DMS153 treated with DMSO at 0.1 percent for 48 hours (cell line): Measurements from ENCODE around the gene DLGAP3.

ENCODE experiments used
- DNase-seq: peaks from one replicate; lab custom pipeline; 2025; ENCODE audit not compliant: unreplicated experiment; lab: John Stamatoyannopoulos, UW

Gene DLGAP3

DNA sequence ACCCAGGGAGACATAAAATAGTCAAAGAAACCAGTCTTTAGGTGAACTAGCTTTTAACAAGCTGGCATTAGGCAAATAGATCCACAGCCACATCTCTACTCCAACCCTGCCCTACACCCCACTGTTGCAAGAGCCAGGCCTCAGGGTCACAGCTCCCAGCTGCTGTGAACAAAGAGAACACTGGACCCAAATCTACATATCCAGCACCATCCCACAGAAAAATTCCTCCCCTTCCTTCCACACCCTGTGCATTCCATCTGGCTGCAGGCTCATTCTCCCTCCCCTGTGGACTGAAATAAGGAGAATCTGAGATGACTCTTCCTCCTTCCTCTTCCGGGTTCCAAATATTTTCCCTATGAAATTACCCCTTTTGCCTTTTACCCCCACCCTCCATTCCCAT is 23.2 kb downstream of the DLGAP3 start:
- no peak for DNase-seq

- DNase-seq = no peak
Observed at GRCh38 chr1:34905098-34905459, 24.4 kb downstream of the DLGAP3 start.

GRCh38 chr1:34904236-34905097 is 25.0 kb downstream of the DLGAP3 start:
- no peak for DNase-seq

DNA sequence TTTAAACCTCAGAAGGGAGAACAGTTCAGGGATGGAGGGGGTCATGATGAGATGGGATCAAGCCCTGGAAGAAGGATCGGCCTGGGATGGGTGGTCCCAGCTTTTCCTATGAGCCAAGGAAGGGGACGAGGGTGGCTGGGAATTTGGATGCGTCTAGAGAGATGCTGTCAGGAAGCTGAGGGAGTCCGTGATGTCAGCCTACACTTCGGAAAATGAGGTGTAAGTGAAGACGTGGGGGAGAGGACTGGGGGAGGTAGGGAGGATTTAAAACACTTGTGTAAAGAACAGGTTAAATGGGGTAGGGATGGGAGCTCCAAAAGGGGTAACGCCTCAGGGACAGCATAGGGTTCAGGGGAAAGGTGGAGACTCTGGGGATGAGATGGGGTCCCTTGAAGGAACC is 27.5 kb downstream of the DLGAP3 start:
- no peak for DNase-seq

DNA sequence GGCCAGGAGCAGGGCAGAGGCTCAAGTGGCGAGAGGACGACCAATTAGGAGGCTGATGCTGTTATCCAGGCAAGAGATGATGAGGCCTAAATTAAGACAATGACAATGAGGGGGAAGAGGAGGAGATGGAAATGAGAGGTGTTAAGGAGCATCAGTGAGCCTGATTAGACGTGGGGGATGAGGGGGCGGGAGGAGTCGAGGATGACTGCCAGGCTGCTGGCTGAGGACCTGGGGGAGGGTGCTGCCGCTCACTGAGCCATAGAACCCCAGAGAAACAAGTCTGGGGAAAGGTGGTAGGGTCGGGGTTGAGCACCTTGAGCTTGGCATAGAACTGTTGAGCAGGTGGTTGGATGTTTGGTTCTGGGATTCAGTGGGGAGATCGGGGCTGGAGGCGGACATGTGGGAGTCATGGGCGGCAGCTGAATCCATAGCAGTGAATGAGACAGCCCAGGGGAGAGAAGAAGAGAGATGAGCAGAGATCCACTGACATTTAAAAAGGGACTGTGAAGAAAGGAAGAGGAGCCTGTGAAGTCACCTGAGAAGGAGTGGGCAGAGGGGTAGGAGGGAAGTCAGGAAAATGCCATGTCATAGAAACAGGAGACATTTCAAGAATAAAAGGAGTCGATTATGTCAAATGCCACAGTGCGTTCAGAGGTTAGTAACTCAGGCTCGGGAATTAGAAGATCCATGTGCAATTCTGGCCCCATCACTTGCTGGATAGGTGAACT is 28.5 kb downstream of the DLGAP3 start:
- no peak for DNase-seq

DNA sequence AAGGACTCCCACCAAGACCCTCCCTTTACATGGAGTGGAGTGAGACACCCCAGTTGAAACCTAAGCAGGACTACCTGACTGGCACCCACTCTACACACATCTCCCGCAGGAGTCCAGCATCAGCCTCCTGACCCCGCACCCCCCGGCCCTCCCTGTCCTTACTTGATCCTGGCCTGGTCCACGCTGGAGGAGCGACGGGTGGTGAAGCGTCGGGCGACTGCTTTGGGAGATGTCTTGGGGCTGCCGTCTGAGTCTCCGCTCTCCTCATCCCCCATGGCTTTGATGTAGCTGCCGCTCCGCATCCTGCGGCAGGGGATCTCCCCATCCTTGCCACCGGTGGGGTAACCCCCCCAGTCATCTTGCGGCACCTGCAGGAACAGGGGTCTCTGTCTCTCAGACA is 29.5 kb downstream of the DLGAP3 start:
- no peak for DNase-seq

GRCh38 chr1:34899471-34899870 is 30.0 kb downstream of the DLGAP3 start:
- no peak for DNase-seq

- DNase-seq = no peak
Observed at GRCh38 chr1:34898330-34898761, 31.1 kb downstream of the DLGAP3 start.

DNA sequence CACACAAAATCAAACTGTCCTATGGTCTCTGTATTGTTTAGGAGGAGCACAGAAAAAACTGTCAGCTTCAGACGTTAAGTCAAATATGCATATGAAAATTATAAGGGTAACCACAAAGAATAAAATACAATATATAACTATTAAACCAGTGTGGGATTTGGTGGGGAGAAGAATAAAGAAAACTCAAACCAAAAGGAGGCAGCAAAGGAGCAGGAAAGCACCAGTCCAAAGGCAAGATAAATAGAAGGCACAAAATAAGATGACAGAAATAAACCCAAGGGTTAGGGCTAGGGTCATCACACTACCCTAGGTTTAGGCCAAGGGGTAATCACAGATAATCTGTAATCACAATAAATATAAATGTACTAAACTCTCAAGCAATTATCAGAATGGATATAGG is 32.8 kb downstream of the DLGAP3 start:
- DNase-seq = no peak

DNA sequence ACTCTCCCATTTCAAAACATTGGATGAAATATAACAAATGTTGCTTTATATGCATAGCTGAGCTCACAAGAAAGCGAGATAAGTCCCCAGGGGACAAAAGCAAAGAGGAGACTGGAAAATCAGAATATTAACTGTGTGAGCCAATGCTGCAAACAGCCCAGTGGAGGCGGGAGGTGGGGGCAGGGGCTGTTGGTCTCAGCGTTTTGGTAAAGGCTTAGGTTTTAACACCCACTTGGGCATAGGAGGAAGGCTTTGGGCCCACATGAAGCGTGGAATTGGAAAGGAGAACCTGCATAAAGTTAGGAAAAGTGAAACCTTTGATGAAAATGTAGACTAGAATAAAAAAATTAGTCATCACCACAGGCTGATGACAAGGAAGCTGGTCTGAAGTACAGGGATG is 39.7 kb downstream of the DLGAP3 start:
- no peak for DNase-seq

GRCh38 chr1:34887593-34887992 is 41.9 kb downstream of the DLGAP3 start:
- no peak for DNase-seq

GRCh38 chr1:34885405-34886247 is 43.8 kb downstream of the DLGAP3 start:
- peak; percentile 52 for DNase-seq

DNA sequence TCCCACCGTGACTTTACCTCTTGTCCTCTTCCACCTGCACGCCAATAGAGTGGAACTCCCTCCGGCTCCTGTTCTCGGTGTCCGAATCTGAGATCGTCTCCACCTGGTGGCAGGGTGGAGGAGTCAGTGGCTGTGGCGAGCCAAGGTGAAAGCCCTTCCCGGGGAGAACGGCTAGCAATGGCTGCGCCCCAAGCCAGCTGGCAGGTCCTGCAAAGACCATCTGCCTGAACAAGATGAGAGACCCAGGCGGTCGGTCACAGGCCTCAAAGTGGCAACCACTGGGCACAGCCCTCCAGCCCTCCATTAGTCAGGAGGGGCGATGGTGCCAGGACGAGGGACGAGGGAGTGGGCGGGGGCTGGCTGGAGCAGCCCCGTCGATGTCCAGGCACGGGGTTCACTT is 44.5 kb downstream of the DLGAP3 start:
- DNase-seq = peak; percentile 58

DNA sequence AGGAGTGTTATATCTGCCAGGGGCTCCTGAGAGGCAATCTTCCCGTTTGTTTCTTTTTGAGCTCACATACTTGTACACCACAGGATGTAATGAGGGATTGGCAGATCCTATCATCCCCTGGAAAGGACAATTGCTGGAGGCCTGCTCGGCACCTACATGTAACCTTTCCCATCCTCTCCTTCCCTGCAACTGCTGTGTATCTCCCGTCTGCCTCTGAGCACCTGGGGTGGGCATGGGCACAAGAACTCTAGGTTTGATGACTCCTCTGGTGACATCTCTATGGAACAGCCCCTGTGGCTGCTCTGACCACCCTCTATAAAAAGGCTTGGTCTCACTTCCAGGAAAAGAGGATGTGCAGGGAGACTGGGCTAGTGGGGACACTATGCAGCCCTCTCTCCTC is 44.9 kb downstream of the DLGAP3 start:
- no peak for DNase-seq

DNA sequence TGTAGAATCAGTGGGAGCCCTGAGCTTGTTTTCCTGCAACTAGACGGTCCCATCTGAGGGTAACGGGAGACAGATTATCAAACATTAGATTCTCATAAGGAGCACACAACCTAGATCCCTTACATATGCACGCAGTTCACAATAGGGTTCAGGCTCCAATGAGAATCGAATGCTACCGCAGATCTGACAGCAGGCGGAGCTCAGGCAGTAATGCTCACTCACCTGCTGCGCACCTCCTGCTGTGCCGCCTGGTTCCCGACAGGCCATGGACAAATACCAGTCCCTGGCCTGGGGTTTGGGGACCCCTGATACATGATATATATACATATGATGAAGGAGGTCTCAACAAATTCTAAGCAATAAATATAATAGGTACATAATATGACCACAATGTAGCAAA is 50.2 kb downstream of the DLGAP3 start:
- DNase-seq = no peak

DNA sequence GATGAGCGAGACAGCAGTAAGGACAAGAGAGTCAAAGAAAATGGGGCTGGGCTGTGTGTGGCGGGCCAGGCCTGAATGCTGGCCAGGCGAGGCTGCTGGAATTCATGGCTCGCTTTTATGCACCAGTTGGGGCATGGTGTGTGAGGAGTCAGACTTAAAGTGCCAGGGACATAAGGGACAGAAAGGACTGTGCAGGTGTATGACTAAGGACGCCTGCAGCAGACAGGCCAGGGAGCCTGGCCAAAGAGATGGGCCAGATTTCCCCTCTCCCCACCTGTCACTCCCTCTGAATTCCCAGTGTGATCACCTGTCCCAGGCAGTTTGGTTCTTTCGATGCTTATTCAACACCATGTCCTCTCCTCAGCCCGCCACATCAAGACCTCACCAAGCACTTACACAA is 53.0 kb downstream of the DLGAP3 start:
- DNase-seq = no peak

GRCh38 chr1:34874296-34874952 is 55.0 kb downstream of the DLGAP3 start:
- no peak for DNase-seq

DNA sequence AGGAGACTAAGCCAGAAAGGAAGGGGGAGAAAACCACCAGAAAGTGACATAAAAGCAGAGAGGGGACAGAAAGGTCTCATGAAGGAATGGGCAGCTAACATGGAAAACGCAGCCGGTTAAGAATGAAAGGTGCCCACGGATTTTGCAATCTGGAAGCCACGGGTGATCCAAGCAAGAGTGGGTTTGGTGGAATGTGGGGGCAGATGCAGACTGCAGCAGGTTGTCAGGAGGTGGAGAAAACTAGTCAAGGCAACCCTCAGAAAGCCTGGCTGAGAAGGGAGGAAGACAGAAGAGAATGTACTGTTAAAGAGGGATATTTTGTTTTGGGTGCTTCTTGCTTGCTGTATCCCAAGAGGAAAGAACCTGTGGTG is 57.3 kb downstream of the DLGAP3 start:
- no peak for DNase-seq

DNA sequence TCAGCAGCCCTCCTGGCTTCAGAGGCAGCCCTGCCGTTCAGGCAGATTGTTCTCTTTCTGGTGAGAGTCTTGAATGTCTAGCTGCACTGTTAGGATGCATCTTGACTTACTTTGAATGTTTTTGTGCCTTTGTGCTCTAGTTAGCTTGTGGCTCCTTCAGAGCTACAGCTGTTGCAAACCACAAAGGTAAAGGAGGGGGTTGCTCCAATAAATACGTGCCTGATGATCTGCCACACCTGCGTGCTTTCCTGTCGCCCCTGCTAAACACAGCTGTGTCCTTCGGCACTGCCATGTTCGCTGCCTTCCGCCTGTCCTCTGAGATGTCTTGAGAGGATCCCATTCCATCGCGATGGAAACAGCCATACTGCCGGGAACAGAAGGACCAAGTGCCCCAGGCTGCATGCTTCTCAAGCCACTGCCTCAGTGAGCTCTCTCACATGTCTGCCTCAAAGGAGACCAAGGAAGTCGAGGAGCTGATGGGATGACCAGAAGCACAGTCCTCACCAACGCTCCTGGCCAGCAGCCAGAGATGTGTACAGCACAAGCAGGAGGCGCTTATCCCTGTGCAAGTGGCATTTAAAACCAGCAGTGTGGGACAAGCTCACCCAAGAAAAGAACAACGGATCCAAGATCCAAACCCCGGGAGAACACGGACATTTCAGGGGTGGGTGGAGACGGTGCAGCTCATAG is 57.9 kb downstream of the DLGAP3 start:
- DNase-seq = no peak

- no peak for DNase-seq
Observed at GRCh38 chr1:34870395-34870794, 59.1 kb downstream of the DLGAP3 start.

DNA sequence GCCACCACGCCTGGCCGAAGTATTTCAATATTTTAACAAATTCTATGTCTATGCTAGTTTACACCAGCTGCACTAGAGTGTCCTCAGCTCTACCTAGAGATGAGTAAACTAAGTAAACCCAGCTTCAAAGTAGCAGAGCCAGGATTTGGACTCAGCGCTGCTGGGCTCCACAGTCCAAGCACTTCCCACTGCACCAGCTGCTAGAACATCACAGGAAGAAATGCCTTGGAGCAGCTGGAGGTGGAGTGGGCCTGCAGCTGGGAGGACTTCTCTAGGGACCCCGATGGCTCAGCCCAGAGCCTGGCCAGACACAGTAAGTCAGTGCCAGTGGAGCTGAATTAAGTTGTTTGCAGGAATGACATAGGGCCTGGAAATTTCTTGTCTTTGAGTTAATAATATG is 59.7 kb downstream of the DLGAP3 start:
- no peak for DNase-seq
